Kidney tubule cell (primary cell): ENCODE data around the gene CNTN2.
A peak's percentile ranks its signal among the peaks of the same experiment; 100 is the strongest.

Experiments used
- DNase-seq: peaks from one replicate; pipeline ENCODE4 v3.0.0-alpha.2; 2018; ENCODE audit warnings: low spot score

Gene CNTN2

GRCh38 chr1:205072881-205073280, 29.9 kb downstream of the CNTN2 start:
- DNase-seq, result no peak

DNA sequence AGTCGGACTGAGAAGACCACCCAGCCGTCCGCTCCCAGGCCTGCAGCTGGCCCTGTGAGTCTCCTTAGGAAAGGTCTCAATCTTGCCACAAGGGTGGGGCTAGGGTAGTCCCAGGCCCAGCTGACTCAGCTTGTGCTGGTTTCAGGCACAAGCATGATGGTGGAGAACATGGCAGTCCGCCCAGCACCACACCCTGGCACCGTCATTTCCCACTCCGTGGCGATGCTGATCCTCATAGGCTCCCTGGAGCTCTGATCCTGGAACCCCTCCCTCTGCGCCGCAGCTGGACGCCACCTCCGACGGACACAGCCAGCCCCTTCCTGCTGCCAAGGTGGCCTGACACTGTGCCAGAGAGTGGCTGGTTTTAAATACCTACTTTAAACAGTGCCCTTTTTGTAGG, 30.5 kb downstream of the CNTN2 start:
- DNase-seq, result no peak

DNA sequence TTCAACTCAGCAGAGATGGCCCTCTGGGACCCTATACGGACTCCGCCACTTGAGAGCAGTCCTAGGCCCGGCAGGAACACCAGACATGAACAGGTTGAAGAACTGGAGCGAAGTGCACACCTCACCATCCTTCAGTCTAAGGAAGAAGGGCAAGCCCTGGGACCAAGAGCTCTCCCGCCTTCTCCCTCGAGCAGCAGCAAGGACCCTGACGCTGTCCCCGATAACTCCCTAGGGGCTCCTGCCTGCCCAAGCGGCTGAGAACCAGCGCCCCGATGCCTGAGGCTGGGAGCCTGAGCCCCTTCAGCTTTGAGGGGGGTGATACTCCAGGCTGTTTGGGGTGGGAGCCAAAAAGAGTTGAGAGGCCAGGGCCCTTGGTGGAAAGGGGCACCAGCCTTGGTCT, 31.1 kb downstream of the CNTN2 start:
- DNase-seq, result no peak

GRCh38 chr1:205074513-205074912, 31.5 kb downstream of the CNTN2 start:
- no peak for DNase-seq

DNA sequence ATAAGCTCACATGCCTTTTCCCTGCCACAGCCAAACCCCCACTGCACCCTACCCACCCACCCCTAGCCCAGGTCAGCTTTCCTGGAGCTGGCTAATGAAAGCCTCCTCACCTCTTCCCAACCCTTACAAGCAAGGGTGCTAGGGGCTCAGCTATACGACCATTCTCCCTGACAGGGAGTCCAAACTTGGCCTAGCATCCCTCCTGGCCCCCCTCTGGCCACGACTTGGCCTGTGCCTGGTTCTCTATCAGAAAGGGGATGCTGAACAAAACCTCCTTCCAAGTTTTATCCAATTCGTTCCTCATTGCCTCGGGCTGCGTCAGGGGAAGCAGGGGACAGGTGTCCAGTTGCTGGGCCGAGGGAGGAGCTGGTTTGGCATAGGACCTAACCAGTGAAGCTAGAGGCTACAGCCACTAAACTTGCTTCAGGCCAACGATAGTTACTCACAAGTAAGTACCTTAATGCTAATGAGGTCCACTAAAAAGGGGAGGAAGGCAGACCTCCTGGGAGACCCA, 32.7 kb downstream of the CNTN2 start:
- no peak for DNase-seq

- no peak for DNase-seq
Observed at GRCh38 chr1:205076245-205076761, 33.3 kb downstream of the CNTN2 start.

DNA sequence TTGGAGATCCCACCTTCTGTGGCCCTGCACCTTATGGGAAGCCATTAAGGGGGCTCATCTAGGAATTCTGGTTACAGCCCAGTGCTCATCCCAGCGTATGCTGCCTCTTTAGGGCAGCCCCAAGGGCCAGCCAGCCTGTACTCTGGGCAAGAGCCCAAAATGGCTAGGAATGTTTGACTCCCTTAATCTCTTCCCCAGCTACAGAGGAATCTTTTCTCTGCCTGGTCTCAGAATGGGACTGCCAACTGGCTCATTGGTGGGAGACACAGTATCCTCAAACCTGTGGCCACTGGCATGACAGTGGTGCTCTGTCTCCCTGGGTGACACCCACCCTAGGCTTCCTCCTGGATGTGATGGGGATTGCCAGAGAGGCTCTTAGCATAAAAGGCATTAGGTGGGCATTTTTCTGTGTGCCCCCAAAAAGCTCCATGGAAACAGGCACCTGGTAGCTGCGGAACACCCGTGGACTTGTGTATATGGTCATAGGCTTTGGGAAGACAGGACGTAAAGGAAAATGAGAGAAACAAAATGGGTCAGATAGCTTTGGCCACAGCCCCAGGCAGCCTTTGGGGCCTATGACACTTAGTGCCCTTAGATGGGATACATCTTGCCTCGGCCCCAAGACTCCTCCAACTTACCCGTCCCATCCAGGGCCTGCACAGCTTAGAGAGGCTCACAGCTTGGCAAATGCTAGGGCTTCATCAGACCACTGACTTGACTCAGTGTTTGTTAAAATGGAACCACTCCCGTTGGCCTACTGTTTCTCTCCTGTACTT, 34.3 kb downstream of the CNTN2 start:
- DNase-seq, result no peak

DNA sequence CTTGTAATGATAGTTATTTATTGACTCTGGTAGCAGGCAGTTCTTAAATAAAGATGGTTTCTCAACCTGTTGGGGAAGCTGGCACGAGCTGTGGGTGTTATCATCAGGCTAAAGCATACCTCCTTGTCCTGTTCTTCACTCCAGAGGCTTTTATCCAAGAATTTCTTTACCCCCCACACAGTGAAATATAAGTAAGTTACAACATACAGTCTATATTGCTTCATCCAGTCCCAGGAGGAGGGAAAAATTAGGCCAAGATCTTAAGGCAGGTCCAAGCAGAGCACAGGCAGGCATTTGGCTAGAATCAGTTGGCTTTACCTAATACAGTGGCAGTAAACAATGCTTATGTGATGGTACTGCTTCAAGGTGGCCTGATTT, 34.9 kb downstream of the CNTN2 start:
- no peak for DNase-seq

- DNase-seq, result no peak
Observed at GRCh38 chr1:205082431-205082830, 39.4 kb downstream of the CNTN2 start.

GRCh38 chr1:205084360-205084759, 41.3 kb downstream of the CNTN2 start, which contains the start of gene TMEM81:
TSS of gene TMEM81 (minus strand) at chr1:205084460. CDS start at chr1:205084320, 140 bp downstream.
- DNase-seq, result no peak

- no peak for DNase-seq
Observed at GRCh38 chr1:205088341-205088740, 45.3 kb downstream of the CNTN2 start.

GRCh38 chr1:205091043-205091740, 48.2 kb downstream of the CNTN2 start:
- no peak for DNase-seq

GRCh38 chr1:205095422-205095821, 52.4 kb downstream of the CNTN2 start:
- DNase-seq, result no peak

GRCh38 chr1:205098242-205098641, 55.2 kb downstream of the CNTN2 start:
- no peak for DNase-seq

- no peak for DNase-seq
Observed at GRCh38 chr1:205102404-205102803, 59.4 kb downstream of the CNTN2 start.

GRCh38 chr1:205107327-205107726, 64.3 kb downstream of the CNTN2 start:
- no peak for DNase-seq

DNA sequence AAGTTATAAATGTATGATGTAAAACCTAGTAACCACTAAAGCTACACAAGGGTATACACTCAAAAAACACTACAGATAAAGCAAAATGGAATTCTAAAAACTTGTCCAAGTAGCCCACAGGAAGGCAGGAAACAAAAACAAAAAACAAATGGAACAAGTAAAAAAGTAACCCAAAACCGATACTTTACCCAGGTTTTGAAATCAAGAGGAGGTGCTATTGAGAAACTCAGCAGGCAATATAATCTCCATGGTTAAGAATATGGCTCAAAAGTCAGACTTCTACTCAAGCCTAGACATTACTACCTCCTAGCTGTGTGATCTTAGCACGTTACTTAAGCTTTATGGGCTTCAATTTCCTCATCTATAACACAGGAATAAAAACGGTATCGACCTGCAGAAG, 65.5 kb downstream of the CNTN2 start:
- no peak for DNase-seq

DNA sequence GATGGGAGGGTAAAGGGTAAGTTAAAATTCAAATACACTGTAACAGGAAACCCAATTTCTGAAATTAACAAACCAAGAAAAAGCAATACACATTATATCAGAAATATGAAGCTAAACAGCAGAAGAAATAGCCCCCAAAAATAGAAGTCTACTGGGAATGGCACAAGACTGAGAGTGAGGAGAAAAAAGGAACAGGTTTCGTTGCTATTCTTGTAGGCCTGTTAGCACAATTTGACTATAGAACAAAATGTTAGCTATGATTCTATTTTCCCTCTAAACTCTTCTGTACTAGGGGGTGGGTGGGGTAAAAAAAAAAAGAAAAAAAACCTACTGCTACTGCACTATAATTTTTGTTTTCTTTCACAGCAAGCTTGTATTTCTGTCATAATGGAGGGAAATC, 66.3 kb downstream of the CNTN2 start:
- no peak for DNase-seq

GRCh38 chr1:205109711-205110110, 66.7 kb downstream of the CNTN2 start:
- DNase-seq, result no peak

GRCh38 chr1:205111354-205111753, 68.3 kb downstream of the CNTN2 start:
- DNase-seq, result no peak

GRCh38 chr1:205118752-205119151, 75.7 kb downstream of the CNTN2 start:
- DNase-seq, result peak; percentile 13

DNA sequence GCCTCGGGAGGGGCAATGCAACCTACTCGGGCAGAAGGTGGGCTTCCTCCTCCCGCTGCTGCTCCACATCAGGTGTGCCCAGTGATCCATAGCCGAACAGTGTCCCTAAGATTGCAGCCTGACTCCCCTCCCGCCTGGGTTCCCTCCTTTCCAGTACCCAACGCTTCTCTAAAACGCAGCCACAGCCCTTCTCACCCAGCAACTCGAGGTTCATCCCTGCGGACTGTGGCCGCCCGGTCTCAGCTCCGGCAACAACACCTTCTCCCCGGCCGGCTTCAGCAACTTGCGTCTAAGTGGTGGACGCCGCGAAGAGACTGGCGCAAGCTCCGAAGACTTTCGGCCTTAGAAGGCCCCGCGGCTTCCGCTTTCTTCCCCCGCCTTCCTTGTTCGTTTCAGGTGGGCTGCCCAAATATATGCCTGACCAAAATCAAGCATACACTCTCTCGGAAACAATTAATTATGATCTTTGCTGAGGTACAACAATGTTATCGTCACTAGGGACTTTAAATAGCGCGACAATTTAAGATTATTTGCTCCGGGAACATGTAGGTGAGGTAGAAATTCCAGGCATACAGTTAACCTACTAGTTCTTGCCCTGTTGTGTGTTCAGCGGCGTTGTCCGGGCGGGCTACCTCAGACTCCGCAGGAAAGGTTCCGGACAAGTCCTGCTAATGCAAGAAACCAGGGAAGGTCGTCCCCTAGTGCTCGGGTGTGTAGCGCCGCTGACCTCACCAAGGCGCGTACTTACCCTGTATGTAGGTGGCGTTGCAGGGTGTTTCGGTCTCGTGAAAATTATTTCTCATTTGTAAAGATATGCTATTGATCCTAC, 78.9 kb downstream of the CNTN2 start, which contains the start of gene RBBP5:
Gene RBBP5 (minus strand): TSS at position 319 of the 829 bp plus-strand sequence. CDS start 105 bp downstream, at position 214.
- DNase-seq, result peak; percentile 98
